Natural killer cell (primary cell): ENCODE measurements around the gene SHROOM3. TPM values are rescaled to one million over a fixed set of nuclear protein-coding genes. Genes with fewer than 3 reads are reported as not detected.

Experiments
- ATAC-seq, 3 donors: fragments of 150-1000 bp in 2 of 3; fragments of 200-7000 bp in 1 of 3; cut with Tn5 transposase; 1 replicate in 1 of 3; 2 replicates in 2 of 3; pipeline ENCODE4 v1.10.0; 2021; ENCODE audit warnings: mild to moderate bottlenecking in 2 of 3, moderate library complexity in 2 of 3
- DNase-seq, 2 donors: peaks; one replicate each; pipeline versions ENCODE4 v3.0.0 to v3.0.0-alpha.2; 2013 to 2021; ENCODE audit warnings: mixed read lengths in 1 of 2
- H3K27ac ChIP-seq: one replicate; pipeline ENCODE4 v1.5.1; 2013; ENCODE audit warnings: mild to moderate bottlenecking, low read length
- H3K27me3 ChIP-seq: one replicate; pipeline ENCODE4 v1.6.1; 2013; ENCODE audit warnings: low read length; ENCODE audit not compliant: control insufficient read depth, insufficient read depth
- H3K36me3 ChIP-seq: one replicate; pipeline ENCODE4 v1.6.1; 2013; ENCODE audit warnings: low read length; ENCODE audit not compliant: control insufficient read depth, insufficient read depth
- H3K4me1 ChIP-seq: one replicate; pipeline ENCODE4 v1.6.1; 2013; ENCODE audit warnings: low read length; ENCODE audit not compliant: control insufficient read depth, insufficient read depth
- H3K4me3 ChIP-seq: one replicate; pipeline ENCODE4 v1.5.1; 2013; ENCODE audit warnings: low read length
- H3K9me3 ChIP-seq: one replicate; pipeline ENCODE4 v1.6.1; 2013; ENCODE audit warnings: low read length; ENCODE audit not compliant: control insufficient read depth, insufficient read depth
- H3K27ac Mint-ChIP-seq, 2 donors: one replicate each; pipeline ENCODE4 v1.8.0; 2022; ENCODE audit warnings: mild to moderate bottlenecking in 2 of 2, mixed read lengths in 2 of 2, moderate library complexity in 1 of 2
- H3K27me3 Mint-ChIP-seq, 2 donors: one replicate each; pipeline ENCODE4 v1.8.0; 2022; ENCODE audit warnings: low read depth in 2 of 2, mixed read lengths in 2 of 2
- H3K36me3 Mint-ChIP-seq: one replicate; pipeline ENCODE4 v1.8.0; 2022; ENCODE audit warnings: mixed read lengths
- H3K4me1 Mint-ChIP-seq, 2 donors: one replicate each; pipeline ENCODE4 v1.8.0; 2022; ENCODE audit warnings: mixed read lengths in 2 of 2
- H3K4me3 Mint-ChIP-seq: one replicate; pipeline ENCODE4 v1.8.0; 2022; ENCODE audit warnings: mild to moderate bottlenecking, moderate library complexity, mixed read lengths
- H3K9me3 Mint-ChIP-seq, 2 donors: one replicate each; pipeline ENCODE4 v1.8.0; 2022; ENCODE audit warnings: mixed read lengths in 2 of 2
- WGBS: methylation state at CpG from one replicate; pipeline ENCODE4 v1.1.7; 2013; ENCODE audit warnings: missing lambda C conversion rate; ENCODE audit not compliant: insufficient coverage; 5-methylcytosine and 5-hydroxymethylcytosine counted together
- intact Hi-C: fragments of 100-400 bp; cut with micrococcal nuclease; formaldehyde crosslinking; loops from one replicate; pipeline ENCODE4 v1.14.2; 2022
- total RNA-seq, 4 donors: library from RNA; stranded (reverse); fragments of 120-200 nt in 1 of 4; gene quantifications; one replicate each; pipeline versions ENCODE4 v1.2.3 to v1.2.4, GENCODE V29; 2013 to 2022
- TF ChIP-seq, protein P1 (sequence below): fragments of 200-600 bp; IDR thresholded peaks from one replicate; pipeline ENCODE4 v1.8.0; 2022; ENCODE audit warnings: antibody characterized with exemption

SHROOM3 gene
- total RNA-seq, 3 donors from 2014 or later (not counting 1 experiment from before 2014, with no cell fraction given): 0.63 TPM; not detected in 2

DNA sequence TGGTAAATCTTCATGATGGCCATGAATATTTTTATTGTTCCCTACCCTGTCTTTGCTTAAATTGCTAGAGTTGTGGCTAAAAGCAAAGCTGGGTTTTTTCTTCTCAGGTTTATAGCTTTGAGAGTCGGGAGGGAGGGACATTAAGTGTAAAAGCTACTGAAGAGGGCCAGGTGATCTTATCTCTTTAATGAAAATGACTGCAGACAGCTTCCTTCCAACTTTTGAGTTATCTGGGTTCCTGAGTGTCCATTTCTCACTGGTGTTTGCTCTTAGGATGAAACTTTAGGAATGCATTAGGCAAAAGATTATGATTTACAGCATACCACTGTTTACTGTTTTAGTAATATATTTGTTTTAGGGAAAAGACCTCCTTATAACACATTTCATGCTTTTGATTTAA is 187.7 kb downstream of the SHROOM3 start:
- 65% methylated on average over 1 of the region's 1 CpG for WGBS
- TF ChIP-seq, protein P1, sequence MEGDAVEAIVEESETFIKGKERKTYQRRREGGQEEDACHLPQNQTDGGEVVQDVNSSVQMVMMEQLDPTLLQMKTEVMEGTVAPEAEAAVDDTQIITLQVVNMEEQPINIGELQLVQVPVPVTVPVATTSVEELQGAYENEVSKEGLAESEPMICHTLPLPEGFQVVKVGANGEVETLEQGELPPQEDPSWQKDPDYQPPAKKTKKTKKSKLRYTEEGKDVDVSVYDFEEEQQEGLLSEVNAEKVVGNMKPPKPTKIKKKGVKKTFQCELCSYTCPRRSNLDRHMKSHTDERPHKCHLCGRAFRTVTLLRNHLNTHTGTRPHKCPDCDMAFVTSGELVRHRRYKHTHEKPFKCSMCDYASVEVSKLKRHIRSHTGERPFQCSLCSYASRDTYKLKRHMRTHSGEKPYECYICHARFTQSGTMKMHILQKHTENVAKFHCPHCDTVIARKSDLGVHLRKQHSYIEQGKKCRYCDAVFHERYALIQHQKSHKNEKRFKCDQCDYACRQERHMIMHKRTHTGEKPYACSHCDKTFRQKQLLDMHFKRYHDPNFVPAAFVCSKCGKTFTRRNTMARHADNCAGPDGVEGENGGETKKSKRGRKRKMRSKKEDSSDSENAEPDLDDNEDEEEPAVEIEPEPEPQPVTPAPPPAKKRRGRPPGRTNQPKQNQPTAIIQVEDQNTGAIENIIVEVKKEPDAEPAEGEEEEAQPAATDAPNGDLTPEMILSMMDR: no peak
- H3K4me3 ChIP-seq: no peak overlapping the region
- Mint-ChIP-seq H3K9me3 (no peaks in the 10 kb centered on the region), H3K4me1 (no peaks in the 10 kb centered on the region), H3K4me3 (no peak overlapping the region), H3K27ac (no peak overlapping the region), H3K36me3 (no peaks in the 10 kb centered on the region), H3K27me3 (peaks cover 0 to 17% of the 10 kb centered on the region in 2 donors)
- ATAC-seq (no peak), DNase-seq (no peak)
- intact Hi-C loops: no loop called here
- H3K9me3 ChIP-seq: no peaks in the 10 kb centered on the region
- H3K27me3 ChIP-seq: no peaks in the 10 kb centered on the region
- H3K27ac ChIP-seq: no peak overlapping the region
- no peaks in the 10 kb centered on the region for H3K4me1 ChIP-seq
- no peaks in the 10 kb centered on the region for H3K36me3 ChIP-seq

DNA sequence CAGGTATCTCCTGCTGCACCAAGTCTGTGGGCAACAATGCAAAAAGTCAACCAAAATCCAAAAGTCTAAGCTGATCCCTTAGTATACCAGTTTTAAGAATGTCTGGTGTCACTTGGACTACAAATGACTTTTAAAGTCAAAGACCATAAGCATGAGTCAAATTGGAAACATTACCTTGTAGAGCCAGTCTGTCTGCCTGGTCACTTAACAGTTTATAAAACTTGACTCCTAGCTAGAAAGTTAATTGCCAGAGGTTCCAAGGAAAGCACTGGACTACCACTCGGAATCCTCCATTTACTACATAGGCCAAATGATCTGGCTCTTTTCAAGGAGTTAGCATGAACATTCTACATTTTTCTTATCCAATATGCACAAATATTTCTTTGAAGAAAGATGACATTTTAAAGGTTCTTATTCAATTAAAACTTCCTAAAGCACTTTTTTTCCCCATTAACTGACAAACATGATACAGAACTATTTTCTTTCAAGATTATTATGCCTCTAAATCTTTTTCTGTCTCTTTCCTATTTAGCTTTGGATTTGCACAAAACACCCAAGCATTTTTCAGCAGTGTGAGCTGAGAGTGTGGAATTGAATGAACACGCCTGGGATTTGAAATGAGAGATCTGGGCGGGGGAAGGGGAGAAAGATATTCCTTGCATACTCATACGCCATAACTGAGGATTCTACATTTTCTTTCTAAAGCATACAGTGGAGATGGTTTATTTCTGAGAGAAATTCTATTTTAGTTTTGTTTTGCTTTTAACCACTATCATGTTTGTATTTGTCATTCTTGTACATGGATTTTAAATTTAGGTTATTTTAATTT is 188.4 kb downstream of the SHROOM3 start:
- H3K27me3 Mint-ChIP-seq: peaks cover 0 to 17% of the 10 kb centered on the region in 2 donors
- H3K4me3 Mint-ChIP-seq: no peak overlapping the region
- ATAC-seq: no peak
- no peaks in the 10 kb centered on the region for H3K9me3 Mint-ChIP-seq
- no peaks in the 10 kb centered on the region for H3K4me1 Mint-ChIP-seq
- Histone ChIP-seq H3K27me3 (no peaks in the 10 kb centered on the region), H3K9me3 (no peaks in the 10 kb centered on the region), H3K27ac (no peak overlapping the region), H3K4me1 (no peaks in the 10 kb centered on the region), H3K36me3 (no peaks in the 10 kb centered on the region), H3K4me3 (no peak overlapping the region)
- H3K36me3 Mint-ChIP-seq: no peaks in the 10 kb centered on the region
- intact Hi-C loops: no loop called here
- DNase-seq: no peak
- no peak overlapping the region for H3K27ac Mint-ChIP-seq
- TF ChIP-seq, protein P1: no peak
- 100% methylated on average over 3 of the region's 4 CpGs for WGBS

DNA sequence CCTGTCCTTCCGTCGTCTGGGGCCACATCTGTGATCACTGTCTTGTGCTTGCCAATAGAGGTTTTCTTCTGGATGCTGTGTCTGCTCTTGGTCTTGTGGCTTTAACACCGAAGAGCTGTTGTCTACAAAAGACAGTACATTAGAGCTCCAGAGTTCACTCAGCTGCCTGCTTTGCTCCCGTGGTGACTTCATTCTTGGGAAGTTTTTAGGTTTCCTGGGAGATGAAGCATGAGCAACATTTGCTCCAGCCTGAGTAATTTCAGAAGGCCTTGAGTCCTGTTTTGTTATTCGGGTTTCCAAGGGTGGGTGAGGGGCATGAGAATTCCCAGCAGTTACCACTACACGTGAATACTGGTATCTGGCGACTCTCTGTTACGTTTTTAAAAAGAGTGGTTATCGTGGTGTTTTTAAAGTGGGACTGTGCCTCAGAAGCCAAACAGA is 189.2 kb downstream of the SHROOM3 start:
- TF ChIP-seq, protein P1: no peak
- Mint-ChIP-seq H3K36me3 (no peaks in the 10 kb centered on the region), H3K4me3 (no peak overlapping the region), H3K9me3 (no peaks in the 10 kb centered on the region), H3K27me3 (peaks cover 0 to 20% of the 10 kb centered on the region in 2 donors), H3K4me1 (no peaks in the 10 kb centered on the region), H3K27ac (no peak overlapping the region)
- Histone ChIP-seq H3K4me3 (no peak overlapping the region), H3K27me3 (no peaks in the 10 kb centered on the region), H3K27ac (no peak overlapping the region), H3K4me1 (no peaks in the 10 kb centered on the region), H3K36me3 (no peaks in the 10 kb centered on the region), H3K9me3 (no peaks in the 10 kb centered on the region)
- intact Hi-C loops: no loop called here
- 72% methylated on average over 9 of the region's 9 CpGs for WGBS
- no peak for DNase-seq
- no peak for ATAC-seq
